Measurements from ENCODE around the gene CMTM2. TPM values are rescaled to one million over a fixed set of nuclear protein-coding genes. Genes with fewer than 3 reads are reported as not detected.
A peak's percentile ranks its signal among the peaks of the same experiment; 100 is the strongest.
"Not testable (repeated sequence)": the region's sequence is repeated elsewhere in the genome, so short reads cannot be mapped to it uniquely, and the experiment has no call there.

Gene CMTM2
- total RNA-seq, 2 donors from 2014 or later = not detected

GRCh38 chr16:66629856-66630255, 50.6 kb downstream of the CMTM2 start:
- H3K36me3 Mint-ChIP-seq (ENCODE audit: low read depth) = peaks cover 50% of the 10 kb centered on the region
- no peaks in the 10 kb centered on the region for H3K27me3 Mint-ChIP-seq (ENCODE audit: insufficient read depth)
- no peak for DNase-seq
- no peaks in the 10 kb centered on the region for H3K9me3 Mint-ChIP-seq
- H3K27me3 ChIP-seq (ENCODE audit: control insufficient read depth, insufficient read depth, low read length, poor library complexity, severe bottlenecking) = no peaks in the 10 kb centered on the region
- 93 to 100% methylated on average over 4 to 5 of the region's 5 CpGs for WGBS, 2 experiments (ENCODE audit: insufficient coverage in 1 of 2, insufficient read length in 1 of 2)
- H3K9me3 ChIP-seq (ENCODE audit: control insufficient read depth, low read length) = no peaks in the 10 kb centered on the region
- no peak overlapping the region for H3K4me3 ChIP-seq (ENCODE audit: low read length)
- H3K36me3 ChIP-seq (ENCODE audit: control insufficient read depth, insufficient read depth, low read length) = peaks cover 41% of the 10 kb centered on the region
- H3K27ac Mint-ChIP-seq = no peak overlapping the region
- no peak overlapping the region for H3K4me3 Mint-ChIP-seq
- H3K9ac ChIP-seq (ENCODE audit: extremely low read depth, low read length, poor library complexity, severe bottlenecking) = no peak overlapping the region
- H3K4me1 ChIP-seq (ENCODE audit: control insufficient read depth, insufficient read depth, low read length) = no peaks in the 10 kb centered on the region
- no peak for TF ChIP-seq CTCF (conservative IDR thresholded peaks at IDR 0.05)
- peaks cover 2% of the 10 kb centered on the region for H3K4me1 Mint-ChIP-seq
- no peak overlapping the region for H3K27ac ChIP-seq (ENCODE audit: low read depth, low read length)

GRCh38 chr16:66630561-66631260, 51.4 kb downstream of the CMTM2 start:
- H3K27ac Mint-ChIP-seq; H3K27ac ChIP-seq (ENCODE audit: low read depth, low read length); H3K9me3 Mint-ChIP-seq; H3K9me3 ChIP-seq (ENCODE audit: control insufficient read depth, low read length); H3K27me3 ChIP-seq (ENCODE audit: control insufficient read depth, insufficient read depth, low read length, poor library complexity, severe bottlenecking); H3K4me3 Mint-ChIP-seq; H3K4me1 Mint-ChIP-seq; H3K4me1 ChIP-seq (ENCODE audit: control insufficient read depth, insufficient read depth, low read length); H3K4me3 ChIP-seq (ENCODE audit: low read length); H3K9ac ChIP-seq (ENCODE audit: extremely low read depth, low read length, poor library complexity, severe bottlenecking); DNase-seq; H3K27me3 Mint-ChIP-seq (ENCODE audit: insufficient read depth): not testable (repeated sequence)
- peaks cover 46% of the 10 kb centered on the region for H3K36me3 ChIP-seq (ENCODE audit: control insufficient read depth, insufficient read depth, low read length)
- peaks cover 58% of the 10 kb centered on the region for H3K36me3 Mint-ChIP-seq (ENCODE audit: low read depth)
- WGBS, 2 experiments (ENCODE audit: insufficient coverage in 1 of 2, insufficient read length in 1 of 2) = 89% methylated on average over 17 of the region's 49 CpGs; no CpG with 5 or more reads in 1 of the 2 experiments

DNA sequence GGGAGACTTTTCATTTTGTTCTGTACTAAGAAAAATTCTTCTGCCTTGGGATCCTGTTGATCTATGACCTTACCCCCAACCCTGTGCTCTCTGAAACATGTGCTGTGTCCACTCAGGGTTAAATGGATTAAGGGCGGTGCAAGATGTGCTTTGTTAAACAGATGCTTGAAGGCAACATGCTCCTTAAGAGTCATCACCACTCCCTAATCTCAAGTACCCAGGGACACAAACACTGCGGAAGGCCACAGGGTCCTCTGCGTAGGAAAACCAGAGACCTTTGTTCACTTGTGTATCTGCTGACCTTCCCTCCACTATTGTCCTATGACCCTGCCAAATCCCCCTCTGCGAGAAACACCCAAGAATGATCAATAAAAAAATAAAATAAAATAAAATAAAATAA, 52.3 kb downstream of the CMTM2 start:
- WGBS, 2 experiments (ENCODE audit: insufficient coverage in 1 of 2, insufficient read length in 1 of 2) = no CpG with 5 or more reads among the region's 4 CpGs
- not testable (repeated sequence) for H3K27me3 ChIP-seq (ENCODE audit: control insufficient read depth, insufficient read depth, low read length, poor library complexity, severe bottlenecking); H3K4me3 ChIP-seq (ENCODE audit: low read length); H3K27ac Mint-ChIP-seq; H3K4me3 Mint-ChIP-seq; DNase-seq; H3K9me3 ChIP-seq (ENCODE audit: control insufficient read depth, low read length); H3K27ac ChIP-seq (ENCODE audit: low read depth, low read length); H3K4me1 ChIP-seq (ENCODE audit: control insufficient read depth, insufficient read depth, low read length); H3K9me3 Mint-ChIP-seq; H3K27me3 Mint-ChIP-seq (ENCODE audit: insufficient read depth); H3K4me1 Mint-ChIP-seq; H3K9ac ChIP-seq (ENCODE audit: extremely low read depth, low read length, poor library complexity, severe bottlenecking)
- H3K36me3 Mint-ChIP-seq (ENCODE audit: low read depth) = peaks cover 58% of the 10 kb centered on the region
- peaks cover 50% of the 10 kb centered on the region for H3K36me3 ChIP-seq (ENCODE audit: control insufficient read depth, insufficient read depth, low read length)

- Histone ChIP-seq H3K4me1 (ENCODE audit: control insufficient read depth, insufficient read depth, low read length) (peaks cover 2% of the 10 kb centered on the region), H3K27me3 (ENCODE audit: control insufficient read depth, insufficient read depth, low read length, poor library complexity, severe bottlenecking) (no peaks in the 10 kb centered on the region), H3K4me3 (ENCODE audit: low read length) (no peak overlapping the region), H3K9ac (ENCODE audit: extremely low read depth, low read length, poor library complexity, severe bottlenecking) (no peak overlapping the region), H3K9me3 (ENCODE audit: control insufficient read depth, low read length) (no peaks in the 10 kb centered on the region), H3K36me3 (ENCODE audit: control insufficient read depth, insufficient read depth, low read length) (peaks cover 37% of the 10 kb centered on the region), H3K27ac (ENCODE audit: low read depth, low read length) (no peak overlapping the region)
- Mint-ChIP-seq H3K27me3 (ENCODE audit: insufficient read depth) (no peaks in the 10 kb centered on the region), H3K36me3 (ENCODE audit: low read depth) (peaks cover 41% of the 10 kb centered on the region), H3K4me1 (peaks cover 13% of the 10 kb centered on the region), H3K4me3 (no peak overlapping the region), H3K27ac (peak overlapping the region; percentile 26), H3K9me3 (no peaks in the 10 kb centered on the region)
- DNase-seq = peak; percentile 36
- TF ChIP-seq CTCF (conservative IDR thresholded peaks at IDR 0.05) = no peak
- WGBS, 2 experiments (ENCODE audit: insufficient coverage in 1 of 2, insufficient read length in 1 of 2) = 92 to 100% methylated on average over 2 to 4 of the region's 4 CpGs
Observed at GRCh38 chr16:66634527-66635196, 55.4 kb downstream of the CMTM2 start.

Measured in endodermal cell (in vitro differentiated cells).